ENCODE measurements around the gene TSHR.

TSHR gene

DNA sequence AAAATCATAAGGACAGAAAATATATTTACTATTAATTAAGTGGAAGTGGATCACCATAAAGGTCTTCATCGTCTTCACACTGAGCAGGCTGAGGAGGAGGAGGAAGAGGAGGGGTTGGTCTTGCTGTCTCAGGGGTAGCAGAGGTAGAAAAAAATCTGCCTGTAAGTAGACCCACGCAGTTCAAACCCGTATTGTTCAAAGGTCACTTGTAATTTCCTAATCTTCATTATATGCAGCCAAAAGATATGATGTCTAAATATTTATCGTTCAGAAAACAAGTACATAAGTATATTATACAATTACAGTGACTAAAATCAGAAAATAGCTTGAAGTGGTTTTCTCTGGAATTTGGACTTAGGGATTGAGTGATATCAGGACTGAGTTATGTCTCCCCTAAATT, 193.2 kb downstream of the TSHR start:
- no peak for DNase-seq (ENCODE audit: low read depth in 1 of 2, low spot score in 1 of 2)
- Histone ChIP-seq H3K4me3 (replicated peaks; ENCODE audit: insufficient read depth, low read length) (no peak overlapping the region), H3K27me3 (ENCODE audit: insufficient read depth, poor library complexity, severe bottlenecking) (no peaks in the 10 kb centered on the region), H3K27ac (replicated peaks) (no peak overlapping the region)
- TF ChIP-seq, protein P1, sequence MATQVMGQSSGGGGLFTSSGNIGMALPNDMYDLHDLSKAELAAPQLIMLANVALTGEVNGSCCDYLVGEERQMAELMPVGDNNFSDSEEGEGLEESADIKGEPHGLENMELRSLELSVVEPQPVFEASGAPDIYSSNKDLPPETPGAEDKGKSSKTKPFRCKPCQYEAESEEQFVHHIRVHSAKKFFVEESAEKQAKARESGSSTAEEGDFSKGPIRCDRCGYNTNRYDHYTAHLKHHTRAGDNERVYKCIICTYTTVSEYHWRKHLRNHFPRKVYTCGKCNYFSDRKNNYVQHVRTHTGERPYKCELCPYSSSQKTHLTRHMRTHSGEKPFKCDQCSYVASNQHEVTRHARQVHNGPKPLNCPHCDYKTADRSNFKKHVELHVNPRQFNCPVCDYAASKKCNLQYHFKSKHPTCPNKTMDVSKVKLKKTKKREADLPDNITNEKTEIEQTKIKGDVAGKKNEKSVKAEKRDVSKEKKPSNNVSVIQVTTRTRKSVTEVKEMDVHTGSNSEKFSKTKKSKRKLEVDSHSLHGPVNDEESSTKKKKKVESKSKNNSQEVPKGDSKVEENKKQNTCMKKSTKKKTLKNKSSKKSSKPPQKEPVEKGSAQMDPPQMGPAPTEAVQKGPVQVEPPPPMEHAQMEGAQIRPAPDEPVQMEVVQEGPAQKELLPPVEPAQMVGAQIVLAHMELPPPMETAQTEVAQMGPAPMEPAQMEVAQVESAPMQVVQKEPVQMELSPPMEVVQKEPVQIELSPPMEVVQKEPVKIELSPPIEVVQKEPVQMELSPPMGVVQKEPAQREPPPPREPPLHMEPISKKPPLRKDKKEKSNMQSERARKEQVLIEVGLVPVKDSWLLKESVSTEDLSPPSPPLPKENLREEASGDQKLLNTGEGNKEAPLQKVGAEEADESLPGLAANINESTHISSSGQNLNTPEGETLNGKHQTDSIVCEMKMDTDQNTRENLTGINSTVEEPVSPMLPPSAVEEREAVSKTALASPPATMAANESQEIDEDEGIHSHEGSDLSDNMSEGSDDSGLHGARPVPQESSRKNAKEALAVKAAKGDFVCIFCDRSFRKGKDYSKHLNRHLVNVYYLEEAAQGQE (IDR thresholded peaks at IDR 0.05; ENCODE audit: insufficient replicate concordance, low read depth) = no peak
- TF ChIP-seq POLR2AphosphoS5 (IDR thresholded peaks at IDR 0.05; ENCODE audit: low read depth) (no peak), CTCF (IDR thresholded peaks at IDR 0.05; ENCODE audit: insufficient read depth, low read length) (no peak), GABPA (IDR thresholded peaks at IDR 0.05; ENCODE audit: low read depth) (no peak), SPI1 (IDR thresholded peaks at IDR 0.05; ENCODE audit: borderline replicate concordance, low read depth) (no peak)

GRCh38 chr14:81153187-81153586, 197.8 kb downstream of the TSHR start:
- H3K27ac ChIP-seq (replicated peaks) = no peak overlapping the region
- H3K27me3 ChIP-seq (ENCODE audit: insufficient read depth, poor library complexity, severe bottlenecking) = no peaks in the 10 kb centered on the region
- H3K4me3 ChIP-seq (replicated peaks; ENCODE audit: insufficient read depth, low read length) = no peak overlapping the region
- DNase-seq (ENCODE audit: low read depth in 1 of 2, low spot score in 1 of 2) = no peak
- TF ChIP-seq, protein P1 (IDR thresholded peaks at IDR 0.05; ENCODE audit: insufficient replicate concordance, low read depth) = no peak
- no peak for TF ChIP-seq POLR2AphosphoS5 (IDR thresholded peaks at IDR 0.05; ENCODE audit: low read depth)
- TF ChIP-seq CTCF (IDR thresholded peaks at IDR 0.05; ENCODE audit: insufficient read depth, low read length) = no peak
- TF ChIP-seq GABPA (IDR thresholded peaks at IDR 0.05; ENCODE audit: low read depth) = no peak
- no peak for TF ChIP-seq SPI1 (IDR thresholded peaks at IDR 0.05; ENCODE audit: borderline replicate concordance, low read depth)

- no peak for TF ChIP-seq SPI1 (IDR thresholded peaks at IDR 0.05; ENCODE audit: borderline replicate concordance, low read depth)
- no peak for TF ChIP-seq POLR2AphosphoS5 (IDR thresholded peaks at IDR 0.05; ENCODE audit: low read depth)
- no peak for TF ChIP-seq CTCF (IDR thresholded peaks at IDR 0.05; ENCODE audit: insufficient read depth, low read length)
- TF ChIP-seq, protein P1 (IDR thresholded peaks at IDR 0.05; ENCODE audit: insufficient replicate concordance, low read depth) = no peak
- TF ChIP-seq GABPA (IDR thresholded peaks at IDR 0.05; ENCODE audit: low read depth) = no peak
- no peak overlapping the region for H3K27ac ChIP-seq (replicated peaks)
- H3K4me3 ChIP-seq (replicated peaks; ENCODE audit: insufficient read depth, low read length) = no peak overlapping the region
- DNase-seq (ENCODE audit: low read depth in 1 of 2, low spot score in 1 of 2) = no peak
- no peaks in the 10 kb centered on the region for H3K27me3 ChIP-seq (ENCODE audit: insufficient read depth, poor library complexity, severe bottlenecking)
These were observed 202.0 kb downstream of the TSHR start for GRCh38 chr14:81157431-81157830.

All from HL-60 (cell line).